Activated CD4-positive, alpha-beta T cell treated with anti-CD3 and anti-CD28 coated beads for 48 hours (primary cell): Measurements from ENCODE around the gene PDGFRB.

Experiments used
- DNase-seq: peaks from one replicate; pipeline ENCODE4 v3.0.0-alpha.2; 2020

The PDGFRB gene

GRCh38 chr5:150080696-150081435 is 74.8 kb downstream of the PDGFRB start:
- DNase-seq, result no peak

- DNase-seq, result no peak
Observed at GRCh38 chr5:150079909-150080461, 75.7 kb downstream of the PDGFRB start.

GRCh38 chr5:150078802-150079689 is 76.6 kb downstream of the PDGFRB start:
- DNase-seq, result no peak

- no peak for DNase-seq
Observed at GRCh38 chr5:150077996-150078801, 77.4 kb downstream of the PDGFRB start.

- no peak for DNase-seq
Observed at GRCh38 chr5:150077060-150077459, 78.6 kb downstream of the PDGFRB start.

- no peak for DNase-seq
Observed at GRCh38 chr5:150075806-150076205, 79.8 kb downstream of the PDGFRB start.

GRCh38 chr5:150075233-150075632 is 80.4 kb downstream of the PDGFRB start:
- DNase-seq, result no peak

- DNase-seq, result no peak
Observed at GRCh38 chr5:150073677-150074076, 82.0 kb downstream of the PDGFRB start.

- no peak for DNase-seq
Observed at GRCh38 chr5:150073086-150073625, 82.5 kb downstream of the PDGFRB start.

- no peak for DNase-seq
Observed at GRCh38 chr5:150070821-150071220, 84.8 kb downstream of the PDGFRB start.

GRCh38 chr5:150069672-150070627 is 85.7 kb downstream of the PDGFRB start:
- DNase-seq, result no peak

GRCh38 chr5:150068961-150069645 is 86.5 kb downstream of the PDGFRB start:
- DNase-seq, result no peak

GRCh38 chr5:150068472-150068871 is 87.2 kb downstream of the PDGFRB start:
- DNase-seq, result no peak

GRCh38 chr5:150068071-150068470 is 87.6 kb downstream of the PDGFRB start:
- DNase-seq, result no peak

GRCh38 chr5:150067405-150067960 is 88.2 kb downstream of the PDGFRB start:
- DNase-seq, result no peak

GRCh38 chr5:150066901-150067396 is 88.7 kb downstream of the PDGFRB start:
- no peak for DNase-seq

GRCh38 chr5:150066436-150066835 is 89.2 kb downstream of the PDGFRB start:
- no peak for DNase-seq

- no peak for DNase-seq
Observed at GRCh38 chr5:150065886-150066285, 89.8 kb downstream of the PDGFRB start.

GRCh38 chr5:150065346-150065745 is 90.3 kb downstream of the PDGFRB start:
- DNase-seq, result no peak

- DNase-seq, result no peak
Observed at GRCh38 chr5:150064681-150065220, 90.9 kb downstream of the PDGFRB start.
